Pancreas (tissue), 10 donors: ENCODE measurements around the gene CYP2U1. TPM values are rescaled to one million over a fixed set of nuclear protein-coding genes. Genes with fewer than 3 reads are reported as not detected.
A peak's percentile ranks its signal among the peaks of the same experiment; 100 is the strongest.

Experiments
- ATAC-seq, 4 donors: fragments of 200-7000 bp; cut with Tn5 transposase; one replicate each; pipeline versions ENCODE4 v1.8.0 to v1.9.1; 2020; ENCODE audit warnings: mild to moderate bottlenecking in 4 of 4, moderate library complexity in 4 of 4
- DNase-seq, 6 donors: peaks; one replicate each; pipeline ENCODE4 v3.0.0-alpha.2; 2020
- FAIRE-seq: peaks from 2 replicates; lab custom pipeline; 2012; peaks lifted over from hg19 to GRCh38; lab: Jason Lieb, UNC
- H3K27ac ChIP-seq, 4 donors: fragments of 200-600 bp; sonication (generic); 1 replicate in 3 of 4; 2 replicates in 1 of 4; pipeline versions ENCODE4 v1.5.0 to v1.8.0; 2020
- H3K27me3 ChIP-seq, 4 donors: fragments of 200-600 bp; one replicate each; pipeline ENCODE4 v1.8.0; 2021
- H3K36me3 ChIP-seq, 3 donors: fragments of 200-600 bp; sonication (generic) in 1 of 3; one replicate each; pipeline versions ENCODE4 v1.5.0 to v1.8.0; 2020 to 2021
- H3K4me1 ChIP-seq, 3 donors: fragments of 200-600 bp; one replicate each; pipeline ENCODE4 v1.8.0; 2021
- H3K4me3 ChIP-seq, 4 donors: fragments of 200-600 bp; sonication (generic) in 2 of 4; one replicate each; pipeline versions ENCODE4 v1.5.0 to v1.8.0; 2020 to 2021
- H3K9me3 ChIP-seq, 4 donors: fragments of 200-600 bp; one replicate each; pipeline ENCODE4 v1.8.0; 2021
- CTCF ChIP-seq, 4 donors: fragments of 200-600 bp; sonication (generic) in 3 of 4; IDR thresholded peaks; one replicate each; pipeline versions ENCODE4 v1.5.0 to v1.8.0; 2021; ENCODE audit warnings: antibody characterized with exemption in 4 of 4
- WGBS, 2 donors: extraction: QIAGEN DNeasy Blood & Tissue Kit; methylation state at CpG; one replicate each; pipeline ENCODE4 v1.1.7; 2013; 5-methylcytosine and 5-hydroxymethylcytosine counted together
- intact Hi-C, 3 donors: fragments of 100-400 bp; cut with DNase I; formaldehyde crosslinking; loops; one replicate each; pipeline versions ENCODE4 v1.11.1 to v1.14.2; 2022
- polyA plus RNA-seq, 2 donors: library from polyadenylated mRNA; stranded (reverse); fragments of 200-250 nt; gene quantifications; one replicate each; pipeline ENCODE4 v1.2.3, GENCODE V29; 2013
- total RNA-seq, 6 donors: library from RNA; stranded (reverse); fragmentation: NEBNext Ultra II Directional in 4 of 6; extraction: Animal tissue kit (Norgen Biotek cat#: 25700) in 4 of 6; gene quantifications; one replicate each; pipeline versions ENCODE4 v1.2.1 to v1.2.4, GENCODE V29; 2021 to 2023
- donor health status: healthy with polysubstance abuse.
- donor health status: DM: no; HTN: no; CAD: no; lungs with moderate emphysema.
- donor health status: DM: no; HTN: no; CAD: no.
- donor health status: control.
- donor health status: control.
- donor health status: Bipolar disorder and iron deficiency.
- donor health status: DM: yes; HTN: yes; CAD: no.
- donor health status: DM: no; HTN: no; CAD: no.
- donor health status: DM: no; HTN: no; CAD: no.
- donor health status: DM: yes; HTN: yes; CAD: no.

Gene CYP2U1
- total and polyA plus RNA-seq, 8 donors, result 0.92 to 5.0 (median 1.6) TPM

- Histone ChIP-seq H3K36me3 (no peaks in the 10 kb centered on the region), H3K4me1 (peaks cover 0 to 34% (median 11%) of the 10 kb centered on the region in 3 donors), H3K27ac (no peak overlapping the region), H3K9me3 (no peaks in the 10 kb centered on the region), H3K4me3 (no peak overlapping the region), H3K27me3 (no peaks in the 10 kb centered on the region)
- no peak for DNase-seq
- FAIRE-seq, result no peak
- no peak for ATAC-seq
- intact Hi-C loops, result no loop called here
- no peak for TF ChIP-seq CTCF (IDR thresholded peaks at IDR 0.05)
- 89 to 93% methylated on average over 10 of the region's 10 CpGs for WGBS, 2 donors
Measured at GRCh38 chr4:107987916-107988762, 56.8 kb downstream of the CYP2U1 start.

- Histone ChIP-seq H3K4me3 (peak overlapping the region in 2 of 4 donors; percentile 61 to 86), H3K9me3 (no peaks in the 10 kb centered on the region), H3K27ac (peak overlapping the region in 1 of 4 donors; percentile 82), H3K36me3 (no peaks in the 10 kb centered on the region), H3K27me3 (no peaks in the 10 kb centered on the region), H3K4me1 (peaks cover 6 to 40% (median 16%) of the 10 kb centered on the region in 3 donors)
- FAIRE-seq, result no peak
- DNase-seq, result no peak
- intact Hi-C loops, result no loop called here
- 23 to 36% methylated on average over 5 of the region's 5 CpGs for WGBS, 2 donors
- no peak for TF ChIP-seq CTCF (IDR thresholded peaks at IDR 0.05)
- ATAC-seq, result peak in 1 of 4 donors; percentile 6
Measured at GRCh38 chr4:107988763-107989035, 57.4 kb downstream of the CYP2U1 start.

GRCh38 chr4:107989162-107989536, 57.8 kb downstream of the CYP2U1 start:
- ATAC-seq (peak in 3 of 4 donors; percentile 5 to 17 (median 13)), DNase-seq (no peak), FAIRE-seq (peak; percentile 47)
- no peaks in the 10 kb centered on the region for H3K27me3 ChIP-seq
- H3K4me3 ChIP-seq, result peak overlapping the region; percentile 60 to 86 (median 73)
- intact Hi-C loops, result no loop called here
- no peaks in the 10 kb centered on the region for H3K36me3 ChIP-seq
- WGBS, 2 donors, result 2 to 4% methylated on average over 8 of the region's 8 CpGs
- peaks cover 8 to 44% (median 19%) of the 10 kb centered on the region in 3 donors for H3K4me1 ChIP-seq
- no peak for TF ChIP-seq CTCF (IDR thresholded peaks at IDR 0.05)
- no peaks in the 10 kb centered on the region for H3K9me3 ChIP-seq
- peak overlapping the region; percentile 73 to 88 (median 84) for H3K27ac ChIP-seq

- 0 to 1% methylated on average over 76 to 78 of the region's 78 CpGs for WGBS, 2 donors
- H3K4me1 ChIP-seq, result peaks cover 8 to 46% (median 19%) of the 10 kb centered on the region in 3 donors
Measured at GRCh38 chr4:107989537-107990386, 58.4 kb downstream of the CYP2U1 start, which contains the start of gene HADH. Gene HADH (plus strand): TSS chr4:107989889. CDS start chr4:107989933, 44 bp downstream.

More at GRCh38 chr4:107989537-107990386, 58.4 kb downstream of the CYP2U1 start, which contains the start of gene HADH:
- Histone ChIP-seq H3K27me3 (no peaks in the 10 kb centered on the region), H3K36me3 (no peaks in the 10 kb centered on the region), H3K9me3 (no peaks in the 10 kb centered on the region), H3K4me3 (peak within 1 kb of the TSS; percentile 60 to 86 (median 73)), H3K27ac (peak within 1 kb of the TSS; percentile 73 to 88 (median 84))
- peak; percentile 98 to 100 (median 99) for ATAC-seq
- TF ChIP-seq CTCF (IDR thresholded peaks at IDR 0.05), result no peak
- DNase-seq, result peak; percentile 91 to 97 (median 94)
- intact Hi-C loops, result no loop called here
- FAIRE-seq, result no peak
